Measurements from ENCODE around the gene TRIM14.

The TRIM14 gene

DNA sequence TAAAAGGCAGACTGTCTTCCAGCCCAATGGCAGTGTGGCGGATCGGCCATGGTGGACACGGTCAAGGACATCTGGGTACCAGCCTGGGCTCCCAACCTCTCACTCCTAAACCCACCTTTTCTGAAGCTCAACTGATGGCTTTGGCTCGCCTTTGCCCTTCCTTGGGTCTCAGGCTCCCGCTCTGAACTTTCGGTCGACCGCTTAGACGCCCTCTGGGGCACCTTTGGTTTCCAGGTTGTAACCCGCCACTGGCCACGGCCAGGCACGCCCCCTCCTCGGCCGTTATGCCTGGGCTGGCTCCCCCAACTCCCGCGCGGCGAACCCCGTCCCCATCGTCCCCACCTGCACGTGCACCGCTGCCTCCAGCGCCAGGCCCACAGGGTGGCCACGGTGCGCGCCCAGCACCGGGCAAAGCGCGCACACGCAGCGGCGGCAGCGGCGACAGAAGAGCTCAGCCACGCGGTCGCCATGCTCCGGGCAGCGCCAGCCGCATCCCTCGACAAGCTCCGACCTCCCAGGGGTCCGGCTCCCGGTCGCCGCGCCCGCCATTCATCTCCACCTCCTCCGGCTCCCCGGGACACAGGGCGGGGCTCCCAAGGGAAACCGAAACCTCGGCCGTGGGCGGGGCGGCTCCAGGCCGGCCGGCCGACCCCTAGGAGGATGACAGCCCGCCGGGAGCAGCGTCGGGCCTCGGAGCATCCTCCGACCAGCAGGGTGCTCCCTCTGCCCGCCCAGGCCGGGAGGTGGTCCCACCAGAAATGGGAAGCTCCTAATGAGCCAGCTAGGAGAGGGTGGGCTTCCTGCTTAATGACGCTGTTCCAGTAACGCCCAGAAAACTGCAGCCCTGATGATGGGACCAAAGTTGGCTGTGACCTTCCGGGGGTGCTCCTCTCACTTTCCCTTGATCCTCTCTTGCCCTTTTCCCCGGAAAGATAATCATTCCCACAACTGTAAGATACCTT, at the start of gene TRIM14:
TSS of gene TRIM14 (minus strand) at position 583 of the 962 bp plus-strand sequence. CDS start at position 549, 34 bp downstream.
- DNase-seq: peak; percentile 49

DNA sequence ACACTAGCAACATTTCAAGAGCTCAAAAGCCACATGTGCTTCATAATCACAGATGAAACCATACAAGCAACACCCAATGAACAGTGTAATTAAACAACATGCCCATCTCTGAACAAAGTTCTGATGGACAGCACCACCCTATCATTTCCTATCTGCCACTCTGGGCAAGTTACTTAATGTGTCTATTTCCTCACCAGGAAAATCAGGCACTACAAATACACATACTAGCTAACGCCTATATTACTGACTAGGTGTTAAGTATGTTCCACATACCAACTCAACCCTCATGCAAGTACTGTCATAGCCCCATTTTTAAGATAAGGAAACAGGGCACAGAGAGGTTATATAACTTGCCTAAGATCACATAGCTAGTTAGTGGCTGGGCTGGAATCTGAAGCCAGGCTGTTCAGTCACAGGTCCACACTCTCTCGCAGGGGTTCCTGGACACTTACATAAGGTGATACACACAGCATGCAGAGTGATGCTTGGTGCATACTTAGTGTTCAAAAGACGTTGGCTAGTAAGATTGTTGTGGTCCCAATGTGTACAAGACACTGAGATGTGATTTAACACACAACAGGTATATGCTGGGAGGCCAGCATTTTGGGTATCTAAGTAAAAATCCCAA, 49.2 kb upstream of the TRIM14 start:
- DNase-seq: no peak

DNA sequence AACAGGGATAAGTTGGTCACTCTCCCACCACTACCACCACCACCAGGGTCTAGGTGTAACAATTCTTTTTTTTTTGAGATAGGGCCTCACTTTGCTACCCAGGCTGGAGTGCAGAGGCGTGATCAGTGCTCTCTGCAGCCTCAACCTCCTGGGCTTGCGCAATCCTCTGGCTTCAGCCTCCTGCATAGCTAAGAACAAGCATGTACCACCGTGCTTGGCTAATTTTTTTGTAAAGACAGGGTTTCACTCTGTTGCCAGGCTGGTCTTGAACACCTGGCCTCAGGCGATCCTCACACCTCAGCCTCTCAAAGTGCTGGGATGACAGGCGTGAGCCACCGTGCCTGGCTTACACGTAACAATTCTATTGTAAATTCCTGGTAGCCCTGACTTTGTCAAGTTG, 45.9 kb upstream of the TRIM14 start:
- no peak for DNase-seq

GRCh38 chr9:98162613-98163012, 43.6 kb upstream of the TRIM14 start:
- no peak for DNase-seq

- no peak for DNase-seq
Observed at GRCh38 chr9:98161851-98162250, 42.8 kb upstream of the TRIM14 start.

GRCh38 chr9:98159790-98160189, 40.8 kb upstream of the TRIM14 start:
- no peak for DNase-seq

DNA sequence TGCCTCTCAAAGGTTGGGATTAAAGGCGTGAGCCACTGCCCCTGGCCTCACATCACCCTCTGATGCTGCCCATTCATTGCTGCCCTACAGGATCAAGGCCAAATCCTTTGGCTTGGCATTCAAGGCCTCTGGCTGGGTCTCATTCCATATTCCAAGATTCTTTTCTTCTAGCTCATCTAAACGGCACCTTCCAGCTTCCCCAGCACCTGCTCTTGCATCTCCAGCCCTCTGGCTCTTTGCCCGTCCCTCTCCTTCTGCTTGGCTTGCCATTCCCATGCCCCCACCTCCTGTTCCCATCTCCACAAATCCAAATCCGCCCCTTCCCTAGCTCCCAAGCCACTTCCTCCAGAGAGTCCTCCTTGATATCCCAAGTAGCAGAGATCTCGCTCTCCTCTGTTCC, 40.3 kb upstream of the TRIM14 start:
- DNase-seq: no peak

- no peak for DNase-seq
Observed at GRCh38 chr9:98158071-98158831, 39.2 kb upstream of the TRIM14 start.

GRCh38 chr9:98157372-98157771, 38.4 kb upstream of the TRIM14 start:
- no peak for DNase-seq

DNA sequence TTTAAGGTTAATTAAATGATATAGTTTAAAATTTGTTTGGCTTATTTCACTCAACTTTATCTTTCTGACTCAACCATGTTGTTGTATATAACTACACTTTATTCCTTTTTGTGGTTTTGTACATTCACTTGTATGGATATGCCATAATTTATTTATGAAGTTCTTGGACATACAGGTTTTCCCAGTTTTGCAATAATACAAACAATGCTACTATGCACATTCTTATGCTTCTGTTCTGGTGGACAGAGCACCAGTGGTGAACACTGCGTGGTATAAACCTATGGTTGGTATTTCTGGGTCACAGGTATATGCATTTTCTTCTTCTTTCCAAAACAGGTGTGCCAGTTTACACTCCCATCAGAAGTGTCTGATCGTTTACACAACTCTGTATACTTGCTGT, 35.7 kb upstream of the TRIM14 start:
- DNase-seq: no peak

DNA sequence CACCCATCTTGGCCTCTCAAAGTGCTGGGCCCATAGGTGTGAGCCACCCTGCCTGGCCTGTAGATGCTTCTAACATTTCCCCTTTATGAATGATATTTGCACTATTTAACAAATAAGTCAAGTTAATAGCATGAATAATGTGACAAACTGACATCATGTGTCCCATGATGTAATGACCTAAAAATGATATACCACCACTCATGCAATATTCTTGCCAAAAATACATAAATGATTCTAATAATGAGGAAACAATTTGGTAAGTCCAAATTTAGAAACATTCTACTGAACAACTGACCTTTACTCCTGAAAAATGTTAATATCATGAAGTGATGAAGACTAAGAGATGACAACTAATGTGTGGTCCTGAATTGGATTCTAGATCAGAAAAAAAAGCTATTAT, 33.5 kb upstream of the TRIM14 start:
- no peak for DNase-seq

DNA sequence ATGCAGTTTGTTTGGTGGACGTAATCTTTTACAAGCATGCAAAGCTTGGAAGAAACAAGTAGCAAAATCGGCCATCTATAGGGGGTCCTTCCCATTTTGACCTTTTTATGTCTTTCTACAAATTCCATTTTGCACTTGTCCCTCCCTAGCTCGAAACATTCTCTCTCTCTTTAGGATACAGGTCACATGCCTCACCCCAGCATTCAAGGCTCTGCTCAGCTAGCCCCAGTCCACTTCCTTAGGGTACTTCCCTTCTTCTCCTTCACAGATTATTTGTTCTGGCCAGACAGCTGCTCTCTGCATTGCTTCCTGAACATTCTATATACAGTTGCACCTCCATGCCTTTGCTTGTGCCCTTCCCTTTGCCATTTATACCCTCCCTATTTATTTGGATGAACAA, 31.7 kb upstream of the TRIM14 start:
- DNase-seq: no peak

GRCh38 chr9:98150164-98150563, 31.1 kb upstream of the TRIM14 start:
- no peak for DNase-seq

GRCh38 chr9:98149422-98149821, 30.4 kb upstream of the TRIM14 start:
- no peak for DNase-seq

DNA sequence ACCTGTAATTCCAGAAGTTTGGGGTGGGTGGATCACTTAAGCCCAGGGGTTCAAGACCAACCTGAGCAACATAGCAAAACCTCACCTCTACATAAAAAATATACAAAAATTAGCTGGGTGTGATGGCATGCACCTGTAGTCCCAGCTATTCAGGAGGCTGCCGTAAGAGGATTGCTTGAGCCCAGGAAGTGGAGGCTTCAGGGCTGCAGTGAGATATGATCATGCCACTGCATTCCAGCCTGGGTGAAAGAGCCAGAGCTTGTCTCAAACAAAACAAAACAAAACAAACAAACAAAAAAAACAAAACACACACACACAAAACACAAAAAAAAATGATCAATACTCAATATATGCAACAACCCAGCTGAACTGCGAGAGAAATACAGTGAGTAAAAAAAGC, 29.5 kb upstream of the TRIM14 start:
- no peak for DNase-seq

DNA sequence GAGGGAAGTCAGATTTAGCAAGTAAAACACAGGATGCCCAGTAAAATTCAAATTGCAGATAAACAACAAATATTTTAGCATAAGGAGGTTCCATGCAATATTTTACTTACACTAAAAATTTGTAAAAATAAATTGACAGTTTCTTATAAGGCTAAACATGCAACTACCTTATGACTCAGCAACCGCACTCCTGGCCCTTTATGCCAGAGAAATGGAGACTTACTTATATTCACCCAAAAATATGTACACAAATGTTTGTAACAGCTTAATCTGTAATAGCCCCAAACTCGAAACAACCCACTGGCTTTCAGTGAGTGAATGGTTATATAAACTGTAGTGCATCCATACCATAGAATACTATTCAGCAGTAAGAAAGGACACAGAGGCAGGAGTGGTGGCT, 28.6 kb upstream of the TRIM14 start:
- no peak for DNase-seq

- DNase-seq: no peak
Observed at GRCh38 chr9:98146101-98146991, 27.3 kb upstream of the TRIM14 start.

- no peak for DNase-seq
Observed at GRCh38 chr9:98144631-98145030, 25.6 kb upstream of the TRIM14 start.

- no peak for DNase-seq
Observed at GRCh38 chr9:98144076-98144475, 25.1 kb upstream of the TRIM14 start.

DNA sequence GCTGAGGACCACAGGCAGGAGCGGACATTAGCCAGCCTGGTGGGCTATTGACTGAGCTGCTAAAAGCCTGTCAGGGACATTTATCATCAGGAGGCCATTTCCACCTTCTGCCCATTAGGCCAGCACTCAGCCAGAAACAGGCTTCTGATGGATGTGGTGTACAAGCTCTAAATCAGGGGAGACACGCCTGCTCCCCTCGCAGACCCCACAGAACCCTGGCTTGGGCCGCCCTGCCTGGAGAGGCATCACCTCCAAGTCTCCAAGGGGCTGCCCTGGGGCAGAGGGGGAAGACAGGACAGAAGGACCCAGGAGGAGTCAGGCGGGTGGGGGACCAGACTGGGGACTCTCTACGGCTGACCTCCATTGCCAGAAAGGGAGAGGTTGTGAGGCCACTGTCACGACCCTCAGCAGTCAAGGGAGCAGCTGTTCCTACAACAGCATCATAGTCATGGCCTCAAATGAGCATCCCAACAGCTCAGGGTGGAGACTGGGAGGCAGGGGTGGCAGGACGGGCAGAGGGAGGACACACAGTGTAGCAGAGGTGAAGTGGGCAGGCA, 24.0 kb upstream of the TRIM14 start:
- DNase-seq: no peak

DNA sequence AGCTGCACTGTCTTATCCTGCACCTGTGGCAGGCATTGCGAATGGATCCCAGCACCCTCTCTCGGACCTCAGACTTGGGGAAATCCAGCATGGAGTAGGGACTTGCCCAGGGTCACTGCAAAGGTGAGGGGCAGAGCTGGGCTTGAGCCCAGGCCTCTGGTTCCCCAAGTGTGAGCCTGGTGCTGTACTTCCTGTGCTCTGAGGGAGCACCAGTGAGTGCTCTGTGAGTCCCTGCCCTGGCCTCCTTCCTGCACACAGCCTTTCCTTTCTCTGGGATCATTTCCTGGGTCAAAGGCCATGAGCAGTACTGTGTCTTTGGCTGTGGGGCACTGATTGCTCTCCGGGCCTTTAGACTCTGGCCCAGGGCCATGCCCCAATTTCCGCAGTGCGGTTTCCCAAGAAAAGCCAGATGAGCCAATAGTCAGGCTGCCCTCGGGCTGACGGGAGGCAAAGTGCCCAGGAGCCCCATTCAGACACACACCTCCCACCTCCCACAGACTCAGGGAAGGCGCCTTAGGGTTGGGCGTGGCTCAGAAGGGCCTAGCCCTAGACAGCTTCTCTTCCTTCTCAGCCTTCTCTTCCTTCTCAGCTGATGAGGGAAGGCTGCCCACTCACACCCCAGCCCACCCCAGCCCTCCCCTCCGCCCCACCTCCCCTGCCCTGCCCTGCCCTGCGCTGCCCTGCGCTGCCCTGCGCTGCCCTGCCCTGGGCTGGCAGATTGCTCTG, 23.3 kb upstream of the TRIM14 start:
- no peak for DNase-seq
